ENCODE data around the gene COA7.
A peak's percentile ranks its signal among the peaks of the same experiment; 100 is the strongest.
"Not testable (repeated sequence)": the region's sequence is repeated elsewhere in the genome, so short reads cannot be mapped to it uniquely, and the experiment has no call there.

COA7 gene
- long read RNA-seq, donor 1, full-length matches to known transcripts = 6 of 14 reads
- long read RNA-seq, donor 1, partial matches to known transcripts = 8 of 14 reads
- long read RNA-seq, donor 1, other reads (novel, unspliced or antisense) = 0 of 14 reads
- long read RNA-seq, donor 2, full-length matches to known transcripts = 5 of 5 reads
- long read RNA-seq, donor 2, partial matches to known transcripts = 0 of 5 reads
- long read RNA-seq, donor 2, other reads (novel, unspliced or antisense) = 0 of 5 reads
- long read RNA-seq, donor 3, full-length matches to known transcripts = 3 of 3 reads
- long read RNA-seq, donor 3, partial matches to known transcripts = 0 of 3 reads
- long read RNA-seq, donor 3, other reads (novel, unspliced or antisense) = 0 of 3 reads
- long read RNA-seq, donor 4, full-length matches to known transcripts = 6 of 6 reads
- long read RNA-seq, donor 4, partial matches to known transcripts = 0 of 6 reads
- long read RNA-seq, donor 4, other reads (novel, unspliced or antisense) = 0 of 6 reads
- long read RNA-seq, donor 5, full-length matches to known transcripts = 11 of 11 reads
- long read RNA-seq, donor 5, partial matches to known transcripts = 0 of 11 reads
- long read RNA-seq, donor 5, other reads (novel, unspliced or antisense) = 0 of 11 reads
- long read RNA-seq, donor 6, full-length matches to known transcripts = 6 of 6 reads
- long read RNA-seq, donor 6, partial matches to known transcripts = 0 of 6 reads
- long read RNA-seq, donor 6, other reads (novel, unspliced or antisense) = 0 of 6 reads
- long read RNA-seq, donor 7, full-length matches to known transcripts = 14 of 14 reads
- long read RNA-seq, donor 7, partial matches to known transcripts = 0 of 14 reads
- long read RNA-seq, donor 7, other reads (novel, unspliced or antisense) = 0 of 14 reads
- long read RNA-seq, donor 8, full-length matches to known transcripts = 10 of 10 reads
- long read RNA-seq, donor 8, partial matches to known transcripts = 0 of 10 reads
- long read RNA-seq, donor 8, other reads (novel, unspliced or antisense) = 0 of 10 reads

GRCh38 chr1:52697795-52698674 is at the start of gene COA7:
TSS of gene COA7 (minus strand) at chr1:52698347. CDS start at chr1:52698326, 21 bp downstream.
- peak; percentile 96 for DNase-seq

GRCh38 chr1:52747450-52747849 is 49.3 kb upstream of the COA7 start:
- DNase-seq = no peak

- DNase-seq = no peak
Measured at GRCh38 chr1:52746189-52746588, 48.0 kb upstream of the COA7 start.

- no peak for DNase-seq
Measured at GRCh38 chr1:52741259-52741658, 43.1 kb upstream of the COA7 start.

- no peak for DNase-seq
Measured at GRCh38 chr1:52739699-52740467, 41.7 kb upstream of the COA7 start.

- DNase-seq = no peak
Measured at GRCh38 chr1:52738893-52739292, 40.7 kb upstream of the COA7 start.

GRCh38 chr1:52738148-52738547 is 40.0 kb upstream of the COA7 start:
- DNase-seq = no peak

- DNase-seq = not testable (repeated sequence)
Measured at GRCh38 chr1:52735371-52735770, 37.2 kb upstream of the COA7 start.

- no peak for DNase-seq
Measured at GRCh38 chr1:52733368-52733767, 35.2 kb upstream of the COA7 start.

- DNase-seq = no peak
Measured at GRCh38 chr1:52727956-52728656, 30.0 kb upstream of the COA7 start.

- DNase-seq = no peak
Measured at GRCh38 chr1:52727114-52727586, 29.0 kb upstream of the COA7 start.

- DNase-seq = peak; percentile 95
Measured at GRCh38 chr1:52726265-52727113, 28.3 kb upstream of the COA7 start, which contains the start of gene ZYG11B. TSS of gene ZYG11B (plus strand) at chr1:52726453. CDS start at chr1:52726654, 201 bp downstream.

- no peak for DNase-seq
Measured at GRCh38 chr1:52725903-52726264, 27.7 kb upstream of the COA7 start.

GRCh38 chr1:52723260-52723659 is 25.1 kb upstream of the COA7 start:
- no peak for DNase-seq

- not testable (repeated sequence) for DNase-seq
Measured at GRCh38 chr1:52715296-52715695, 17.1 kb upstream of the COA7 start.

- DNase-seq = no peak
Measured at GRCh38 chr1:52713590-52713989, 15.4 kb upstream of the COA7 start.

GRCh38 chr1:52709016-52709415 is 10.9 kb upstream of the COA7 start:
- DNase-seq = no peak

- no peak for DNase-seq
Measured at GRCh38 chr1:52707927-52708655, 9.9 kb upstream of the COA7 start.
